AG04449 (cell line): ENCODE measurements around the gene GAA.

Experiments
- CTCF ChIA-PET: fragments of 350-600 bp; formaldehyde crosslinking; extraction: SDS; loops from one replicate; lab custom pipeline; 2021; ENCODE audit warnings: antibody characterized with exemption; lab: Yijun Ruan, JAX
- POLR2A ChIA-PET: fragments of 400-600, 350-600 bp; formaldehyde crosslinking; extraction: SDS; loops from one replicate; lab custom pipeline; 2020; ENCODE audit warnings: antibody characterized with exemption, inconsistent platforms; lab: Yijun Ruan, JAX
- DNase-seq: peaks from one replicate; pipeline ENCODE4 v3.0.0-alpha.2; 2010; ENCODE audit warnings: low read depth, low spot score
- H3K4me3 ChIP-seq: 2 replicates; pipeline ENCODE4 v1.5.1; 2011; ENCODE audit warnings: low read depth, mild to moderate bottlenecking, control low read depth, low read length
- CTCF ChIP-seq: IDR thresholded peaks from one replicate; pipeline ENCODE4 v1.5.1; 2011; ENCODE audit warnings: mild to moderate bottlenecking, moderate library complexity, low read length, control low read depth, inconsistent platforms; ENCODE audit not compliant: insufficient read depth; ENCODE audit errors: missing control alignments

Gene GAA

GRCh38 chr17:80145076-80146075, 44.0 kb downstream of the GAA start:
- DNase-seq = no peak
- peak overlapping the region; percentile 97 for H3K4me3 ChIP-seq
- TF ChIP-seq CTCF = no peak
- ChIA-PET POLR2A (interaction anchor here (0.6 to 2.1 kb wide), 9 partner anchors 12 to 194 kb away, joined by 3 to 10 read pairs (median 4); partner anchors contain the start of genes GAA and SGSH), CTCF (interaction anchor here (0.9 to 2.2 kb wide), 6 partner anchors 17 to 140 kb away, joined by 3 to 13 read pairs (median 4); partner anchors contain the start of gene GAA)

GRCh38 chr17:80146121-80147034, 45.0 kb downstream of the GAA start:
- POLR2A ChIA-PET = interaction anchor here (0.6 to 2.1 kb wide), 9 partner anchors 13 to 193 kb away, joined by 3 to 10 read pairs (median 4); partner anchors contain the start of genes GAA and SGSH
- H3K4me3 ChIP-seq = peak overlapping the region; percentile 97
- TF ChIP-seq CTCF = no peak
- DNase-seq = no peak
- CTCF ChIA-PET = interaction anchor here (0.9 to 2.2 kb wide), 5 partner anchors 18 to 138 kb away, joined by 3 to 13 read pairs (median 4); partner anchors contain the start of gene GAA

- CTCF ChIA-PET = interaction anchor here (2.0 to 2.2 kb wide), 3 partner anchors 46 to 65 kb away, joined by 7 to 13 read pairs (median 13); partner anchors contain the start of gene GAA
- POLR2A ChIA-PET = interaction anchor here (0.5 kb wide), 1 partner anchor 133 kb away, joined by 3 read pairs; no protein-coding TSS in a partner anchor
- DNase-seq = peak; percentile 93
- TF ChIP-seq CTCF = no peak
- peak within 1 kb of the TSS; percentile 97 for H3K4me3 ChIP-seq
Measured at GRCh38 chr17:80147035-80147822, 45.8 kb downstream of the GAA start, which contains the start of gene EIF4A3. TSS of gene EIF4A3 (minus strand) at chr17:80147128. CDS start at chr17:80146961, 167 bp downstream.

- TF ChIP-seq CTCF = no peak
- H3K4me3 ChIP-seq = no peak overlapping the region
- ChIA-PET POLR2A (no interaction called here), CTCF (interaction anchor here (3.0 kb wide), 1 partner anchor 50 kb away, joined by 11 read pairs; the partner anchor contains the start of gene GAA)
- DNase-seq = peak; percentile 57
Measured at GRCh38 chr17:80151333-80151732, 50.0 kb downstream of the GAA start.

GRCh38 chr17:80152081-80152702, 50.8 kb downstream of the GAA start:
- DNase-seq = no peak
- CTCF ChIA-PET = interaction anchor here (3.0 kb wide), 1 partner anchor 51 kb away, joined by 11 read pairs; the partner anchor contains the start of gene GAA

More at GRCh38 chr17:80152081-80152702, 50.8 kb downstream of the GAA start:
- H3K4me3 ChIP-seq = no peak overlapping the region
- no peak for TF ChIP-seq CTCF
- POLR2A ChIA-PET = no interaction called here
